Endometrial microvascular endothelial cells (primary cell): ENCODE data around the gene LRRN2. TPM values are rescaled to one million over a fixed set of nuclear protein-coding genes. Genes with fewer than 3 reads are reported as not detected.

Source experiments
- in situ Hi-C: cut with HindIII; loops from 2 replicates; pipeline ENCODE4 v1.10.0; 2017; ENCODE audit warnings: low sequenced_read_pairs, low pct_unique_long_range_greater_than_20kb; ENCODE audit errors: inconsistent ontology term
- total RNA-seq: library from RNA; depleted of rRNA; stranded (reverse); fragments of >200 nt; gene quantifications from one replicate; pipeline ENCODE4 v1.2.3, GENCODE V29; 2015; ENCODE audit errors: inconsistent ontology term

The LRRN2 gene
- total RNA-seq, 1 donor from 2014 or later = not detected

GRCh38 chr1:204591473-204592090 is 94.0 kb downstream of the LRRN2 start:
- in situ Hi-C loops = no loop called here

- in situ Hi-C loops = no loop called here
These were observed 96.0 kb downstream of the LRRN2 start for GRCh38 chr1:204589409-204590038.

DNA sequence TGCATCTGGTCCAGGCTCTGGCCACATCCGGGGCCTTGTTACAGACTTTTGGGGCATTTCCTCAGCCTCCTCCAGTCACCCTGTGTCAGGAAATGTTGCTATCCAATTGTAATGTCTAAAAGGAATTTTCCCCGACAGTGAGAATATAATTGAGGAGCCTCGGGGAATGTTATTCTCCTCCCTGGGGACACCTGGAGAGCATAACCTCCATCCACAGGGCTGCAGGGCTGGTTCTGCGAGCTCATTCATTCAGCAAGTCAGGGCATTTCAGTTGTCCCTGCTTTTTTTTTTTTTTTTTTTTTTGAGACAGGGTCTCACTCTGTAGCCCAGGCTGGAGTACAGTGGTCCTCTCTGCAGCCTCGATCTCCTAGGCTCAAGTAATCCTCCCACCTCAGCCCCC is 96.7 kb downstream of the LRRN2 start:
- in situ Hi-C loops = no loop called here

- in situ Hi-C loops = no loop called here
These were observed 97.9 kb downstream of the LRRN2 start for GRCh38 chr1:204587621-204588020.

DNA sequence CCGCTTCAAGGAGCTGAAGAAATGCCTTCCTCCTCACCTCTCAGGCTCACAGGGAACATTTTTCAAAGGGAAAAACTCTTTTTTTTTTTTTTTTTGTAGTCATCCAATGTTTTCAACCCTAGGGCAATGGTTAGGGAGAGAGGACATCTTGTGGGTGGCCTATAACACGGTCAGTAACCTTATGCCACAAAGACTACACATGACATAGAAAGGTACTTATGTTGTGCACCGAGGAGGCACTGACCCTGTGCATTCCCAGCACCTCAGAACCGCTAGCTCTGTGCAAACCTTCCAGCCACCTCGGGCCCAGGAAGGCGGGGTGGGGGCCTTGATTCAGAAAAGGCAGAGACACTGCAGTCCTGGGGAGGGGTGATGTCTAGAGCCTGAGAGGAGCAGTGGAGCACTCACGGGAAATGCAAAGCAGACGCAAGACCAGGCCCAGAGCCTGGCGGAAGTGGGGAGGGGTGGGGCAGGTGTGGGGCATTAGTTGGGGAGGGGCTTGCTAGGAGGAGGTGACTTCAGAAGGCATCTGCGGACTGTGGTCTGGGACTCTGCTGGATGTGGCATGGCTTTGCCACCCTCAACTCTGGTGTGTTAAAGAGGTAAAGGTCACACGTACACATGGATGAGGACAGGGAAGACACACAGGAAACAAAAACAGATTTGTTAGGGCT is 100.7 kb downstream of the LRRN2 start:
- in situ Hi-C loops = no loop called here

GRCh38 chr1:204583909-204584632 is 101.5 kb downstream of the LRRN2 start:
- in situ Hi-C loops = no loop called here

DNA sequence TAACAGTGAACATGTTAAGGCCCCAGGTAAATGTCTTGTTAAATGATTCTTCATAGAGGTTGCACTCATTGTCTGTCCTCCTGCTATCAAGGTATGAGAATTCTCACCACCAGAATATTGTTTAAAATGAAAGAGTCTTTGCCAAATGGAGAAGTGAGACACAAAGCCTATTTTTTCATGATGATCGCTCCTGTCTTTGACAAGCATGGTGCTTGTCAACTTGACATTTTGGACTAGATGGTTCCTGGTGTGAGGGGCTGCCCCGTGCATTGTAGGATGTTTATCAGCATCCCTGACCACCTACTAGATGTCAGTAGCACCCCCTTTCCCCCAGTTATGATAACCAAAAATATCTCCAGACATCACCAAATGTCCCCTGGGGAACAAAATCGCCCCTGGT is 103.8 kb downstream of the LRRN2 start:
- in situ Hi-C loops = no loop called here

GRCh38 chr1:204580862-204581261 is 104.7 kb downstream of the LRRN2 start:
- in situ Hi-C loops = no loop called here

DNA sequence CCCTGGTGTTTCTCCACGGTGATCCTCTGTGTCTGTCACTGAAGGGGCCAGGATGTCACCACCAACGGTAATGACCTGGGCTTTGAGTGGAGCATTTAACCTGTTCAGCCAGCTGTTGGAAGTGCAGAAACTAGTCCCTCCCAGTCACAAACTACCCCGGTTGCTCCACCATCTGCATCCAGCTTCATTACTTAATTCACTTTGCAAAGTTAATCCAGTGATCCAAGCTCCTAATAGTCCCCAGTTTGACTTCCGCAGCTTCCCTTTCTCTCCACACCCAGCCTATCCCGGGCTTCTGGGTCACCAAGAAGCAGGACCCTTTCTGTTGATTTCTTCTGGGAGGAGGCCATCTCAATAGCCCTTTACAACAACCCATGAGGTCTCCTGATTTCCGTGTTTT is 105.9 kb downstream of the LRRN2 start:
- in situ Hi-C loops = no loop called here

DNA sequence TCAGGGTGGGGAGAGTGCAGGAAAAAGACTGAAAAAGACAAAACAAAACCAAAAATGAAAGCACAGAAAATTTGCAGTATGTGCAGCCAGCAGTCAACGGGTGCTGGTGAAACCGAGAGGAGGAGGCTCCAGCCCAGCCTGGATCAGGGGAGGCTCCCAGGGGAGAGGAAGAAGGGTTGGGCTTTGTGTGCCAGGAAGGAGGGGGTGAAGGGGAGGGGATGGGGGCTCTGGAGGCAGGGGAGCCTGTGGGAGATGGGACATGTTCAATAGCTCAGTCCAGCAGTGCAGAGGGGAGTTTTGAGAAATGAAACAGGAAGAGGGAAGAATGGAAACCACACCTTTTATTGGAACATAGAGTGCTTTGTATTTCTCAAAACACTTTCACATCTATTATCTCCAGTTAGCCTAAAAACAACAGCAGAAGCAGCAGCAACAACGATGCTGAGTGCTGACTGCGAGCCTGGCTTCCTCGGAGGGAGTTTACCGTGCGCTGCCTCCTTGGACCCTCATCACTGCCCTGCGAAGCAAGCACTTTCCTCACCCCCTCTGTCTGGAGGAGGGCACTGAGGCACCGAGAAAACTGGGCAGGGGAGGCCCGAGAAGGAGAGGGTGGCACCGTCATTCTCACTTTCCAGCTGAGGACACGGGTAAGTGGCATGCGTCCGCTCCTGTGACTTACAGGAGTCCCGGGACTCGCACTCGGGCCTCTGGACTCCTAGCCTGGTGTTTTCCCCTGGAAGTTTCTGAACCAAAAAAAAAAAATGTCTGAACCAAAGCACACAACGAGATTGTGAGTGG is 106.5 kb downstream of the LRRN2 start:
- in situ Hi-C loops = no loop called here

GRCh38 chr1:204577794-204578478 is 107.6 kb downstream of the LRRN2 start:
- in situ Hi-C loops = no loop called here

- in situ Hi-C loops = no loop called here
These were observed 109.1 kb downstream of the LRRN2 start for GRCh38 chr1:204576422-204576821.

DNA sequence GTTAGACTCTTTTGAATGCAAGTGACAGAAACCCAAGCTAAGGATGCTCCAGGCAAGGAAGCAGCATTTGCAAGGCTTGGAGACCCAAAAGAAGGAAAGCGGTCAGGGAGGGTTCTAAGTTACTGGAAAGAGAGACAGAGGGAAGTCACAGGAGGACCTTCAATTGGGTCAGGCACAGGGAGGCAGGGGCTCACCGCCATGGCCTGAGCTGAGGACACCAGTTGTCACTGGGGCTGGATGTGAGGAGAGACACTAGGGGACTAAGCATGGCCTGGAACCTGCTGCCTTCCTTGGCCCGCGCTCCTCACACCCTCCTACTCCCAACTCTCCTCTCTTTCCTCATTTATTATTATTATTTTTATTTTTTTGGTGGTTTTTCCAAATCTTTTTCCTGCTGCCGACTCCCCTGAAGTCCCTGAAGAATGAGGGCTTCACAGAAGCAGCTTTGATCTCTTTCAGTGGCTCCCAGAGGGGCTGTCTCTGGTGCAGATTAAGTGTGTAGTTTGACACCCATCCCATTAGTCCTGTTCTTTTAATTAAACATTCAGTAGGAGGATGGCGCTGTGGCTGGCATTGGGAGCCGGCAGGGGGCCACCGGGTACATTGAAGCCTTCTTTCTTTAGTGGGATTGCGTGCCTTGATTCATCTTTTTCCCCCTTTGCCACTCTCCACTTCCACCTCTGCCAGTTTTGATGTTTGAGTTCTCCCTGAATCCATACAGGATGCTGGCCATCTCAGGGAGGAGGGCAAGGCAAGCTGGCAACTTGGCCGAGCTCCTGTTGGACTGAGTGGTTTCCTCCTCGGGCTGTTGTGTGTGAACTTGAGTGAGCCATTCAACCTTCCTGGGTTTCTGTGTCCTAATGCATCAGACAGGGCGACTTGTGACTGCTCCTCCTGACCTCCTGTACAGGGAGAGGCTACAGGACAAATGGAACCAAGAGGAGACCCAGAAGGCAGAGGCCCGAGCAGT is 110.0 kb downstream of the LRRN2 start:
- in situ Hi-C loops = no loop called here

DNA sequence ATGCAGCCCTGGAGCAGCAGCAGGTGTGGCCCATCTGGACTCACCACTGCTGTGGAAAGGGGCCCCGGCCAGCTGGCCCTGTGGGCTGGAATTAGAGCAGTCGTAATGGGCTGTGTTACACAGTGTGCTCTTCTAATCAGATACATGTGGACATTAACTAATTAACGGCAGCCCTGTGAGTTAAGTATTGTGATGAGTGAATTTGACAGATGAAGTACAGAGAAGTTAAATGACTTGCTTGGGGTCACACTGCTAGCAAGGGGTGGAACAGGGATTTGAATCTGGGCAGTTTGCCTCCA is 110.7 kb downstream of the LRRN2 start:
- in situ Hi-C loops = no loop called here

DNA sequence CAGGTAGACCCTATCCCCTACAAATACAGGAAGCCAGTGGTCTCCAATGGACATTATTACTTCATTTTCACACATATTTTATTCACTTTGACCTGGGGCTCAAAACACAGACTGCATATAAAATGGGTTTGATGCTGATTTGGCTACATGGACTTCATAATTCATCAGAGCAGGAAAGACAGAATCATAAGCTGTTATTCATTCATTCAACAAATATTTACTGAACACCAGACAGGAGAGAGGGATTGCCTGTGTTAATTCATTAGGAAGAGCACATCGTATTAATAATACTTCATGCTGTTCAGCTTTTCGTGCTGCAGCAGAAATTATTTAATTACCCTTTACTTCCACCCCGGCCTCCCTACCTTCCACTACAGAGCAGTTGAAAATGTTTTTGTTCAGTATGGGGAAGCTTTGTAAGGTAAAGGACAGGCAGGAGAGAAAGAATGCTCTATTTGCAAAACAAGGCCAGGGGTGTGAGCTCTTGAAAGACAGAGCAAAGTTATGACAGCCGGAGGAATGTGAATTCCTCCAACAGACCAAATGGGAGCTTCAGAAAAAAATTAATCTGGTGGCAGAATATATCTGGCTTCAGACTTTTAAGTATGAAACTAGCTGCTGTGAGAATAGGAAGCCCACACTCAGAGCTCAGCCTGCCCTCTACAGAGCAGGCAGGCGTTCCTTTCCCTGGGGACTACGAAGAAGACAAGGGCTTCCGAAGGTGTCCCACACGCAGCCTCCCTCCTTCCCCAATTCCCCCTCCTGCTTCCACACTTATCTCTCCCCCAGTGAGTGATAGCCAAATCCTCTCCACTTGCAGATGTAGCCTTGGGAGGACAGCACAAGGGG is 111.3 kb downstream of the LRRN2 start:
- in situ Hi-C loops = no loop called here

GRCh38 chr1:204572923-204573922 is 112.3 kb downstream of the LRRN2 start:
- in situ Hi-C loops = no loop called here
